Neural cell (in vitro differentiated cells): ENCODE results near the gene COL4A4. TPM values are rescaled to one million over a fixed set of nuclear protein-coding genes. Genes with fewer than 3 reads are reported as not detected.

ENCODE experiments used
- H2AFZ ChIP-seq: fragments of 200-600, 300-800 bp; sonication (generic), shearing (Covaris generic); 2 replicates; pipeline ENCODE4 v1.6.0; 2014; ENCODE audit warnings: low read depth, mild to moderate bottlenecking, antibody characterized with exemption, low read length, moderate library complexity
- H3F3A ChIP-seq: fragments of 200-600 bp; shearing (Covaris generic); 2 replicates; pipeline ENCODE4 v1.6.1; 2016; ENCODE audit warnings: mild to moderate bottlenecking, moderate library complexity, mixed read lengths, antibody characterized with exemption, low read length; ENCODE audit not compliant: insufficient read depth, poor library complexity, severe bottlenecking
- H3K27ac ChIP-seq: fragments of 200-600, 300-800 bp; sonication (generic), shearing (Covaris generic); 2 replicates; pipeline ENCODE4 v1.5.1; 2014; ENCODE audit warnings: mild to moderate bottlenecking, low read length, moderate library complexity
- H3K27me3 ChIP-seq: fragments of 300-800, 200-600 bp; sonication (generic), shearing (Covaris generic); 2 replicates; pipeline ENCODE4 v1.6.0; 2014; ENCODE audit warnings: mild to moderate bottlenecking, low read depth, low read length, moderate library complexity; ENCODE audit not compliant: insufficient read depth
- H3K36me3 ChIP-seq: fragments of 300-800, 200-600 bp; sonication (generic), shearing (Covaris generic); 2 replicates; pipeline ENCODE4 v1.5.1; 2014; ENCODE audit warnings: mild to moderate bottlenecking, antibody characterized with exemption, low read length, moderate library complexity; ENCODE audit not compliant: insufficient read depth
- H3K4me2 ChIP-seq: fragments of 300-800, 200-600 bp; sonication (generic), shearing (Covaris generic); 2 replicates; pipeline ENCODE4 v1.6.0; 2014; ENCODE audit warnings: mild to moderate bottlenecking, low read length
- H3K4me3 ChIP-seq: fragments of 300-800, 200-600 bp; sonication (generic), shearing (Covaris generic); 2 replicates; pipeline ENCODE4 v1.5.1; 2014; ENCODE audit warnings: mild to moderate bottlenecking, low read length, moderate library complexity
- H3K79me2 ChIP-seq: fragments of 200-600 bp; shearing (Covaris generic); replicated peaks from 2 replicates; pipeline ENCODE4 v1.6.0; 2014; ENCODE audit warnings: mild to moderate bottlenecking, low read length, moderate library complexity; ENCODE audit not compliant: insufficient read depth
- H3K9ac ChIP-seq: fragments of 300-800, 200-600 bp; sonication (generic), shearing (Covaris generic); 2 replicates; pipeline ENCODE4 v1.6.1; 2016; ENCODE audit warnings: mild to moderate bottlenecking, low read length, mixed read lengths
- H3K9me2 ChIP-seq: fragments of 200-600 bp; shearing (Covaris generic); 2 replicates; pipeline ENCODE4 v1.6.1; 2016; ENCODE audit warnings: mild to moderate bottlenecking, low read length, mixed read lengths; ENCODE audit not compliant: insufficient read depth
- H3K9me3 ChIP-seq: fragments of 200-600, 300-800 bp; sonication (generic), shearing (Covaris generic); 2 replicates; pipeline ENCODE4 v1.6.1; 2016; ENCODE audit warnings: mild to moderate bottlenecking, mixed run types, low read length, moderate library complexity, mixed read lengths
- H4K20me1 ChIP-seq: fragments of 200-600 bp; shearing (Covaris generic); 2 replicates; pipeline ENCODE4 v1.6.1; 2016; ENCODE audit warnings: mild to moderate bottlenecking, mixed run types; ENCODE audit not compliant: insufficient read depth
- EP300 ChIP-seq: fragments of 450-650 bp; conservative IDR thresholded peaks from 2 replicates; pipeline ENCODE4 v1.6.1; 2014; ENCODE audit warnings: antibody characterized with exemption, mild to moderate bottlenecking, moderate library complexity; ENCODE audit not compliant: poor library complexity, severe bottlenecking
- EZH2 ChIP-seq: fragments of 200-600, 300-800 bp; shearing (Covaris generic), sonication (generic); IDR thresholded peaks from 2 replicates; pipeline ENCODE4 v1.6.1; 2014; ENCODE audit warnings: antibody characterized with exemption, low read length, borderline replicate concordance, mild to moderate bottlenecking; ENCODE audit not compliant: insufficient read depth, poor library complexity, severe bottlenecking
- MXI1 ChIP-seq: fragments of 450-650 bp; conservative IDR thresholded peaks from 2 replicates; pipeline ENCODE4 v1.6.1; 2014; ENCODE audit warnings: antibody characterized with exemption, mild to moderate bottlenecking; ENCODE audit not compliant: poor library complexity, severe bottlenecking
- POLR2AphosphoS5 ChIP-seq: IDR thresholded peaks from 2 replicates; pipeline ENCODE4 v1.6.1; 2012
- RAD21 ChIP-seq: fragments of 450-650 bp; conservative IDR thresholded peaks from 2 replicates; pipeline ENCODE4 v1.6.1; 2014; ENCODE audit warnings: antibody characterized with exemption, mild to moderate bottlenecking, moderate library complexity
- SMC3 ChIP-seq: fragments of 450-650 bp; conservative IDR thresholded peaks from 2 replicates; pipeline ENCODE4 v1.6.1; 2014; ENCODE audit warnings: antibody characterized with exemption, mild to moderate bottlenecking, moderate library complexity; ENCODE audit not compliant: poor library complexity
- TAF1 ChIP-seq: IDR thresholded peaks from 2 replicates; pipeline ENCODE4 v1.6.1; 2012; ENCODE audit warnings: low read depth
- polyA plus RNA-seq: library from polyadenylated mRNA; depleted of rRNA; stranded (reverse); fragments of >200 nt; gene quantifications from 2 replicates; pipeline ENCODE4 v1.2.3, GENCODE V29; 2014
- small RNA-seq, 3 experiments: library from RNA; depleted of rRNA; stranded (forward); fragments of <200 nt; gene quantifications; one replicate each; pipeline ENCODE3, GENCODE V24; 2012
- TF ChIP-seq, protein P1 (sequence below): fragments of 450-650 bp; IDR thresholded peaks from 2 replicates; pipeline ENCODE4 v1.5.1; 2014; ENCODE audit warnings: antibody characterized with exemption, mild to moderate bottlenecking, moderate library complexity; ENCODE audit not compliant: poor library complexity, severe bottlenecking
- TF ChIP-seq, protein P2 (sequence below): IDR thresholded peaks from 2 replicates; pipeline ENCODE4 v1.6.1; 2012; ENCODE audit warnings: borderline replicate concordance

The COL4A4 gene
- polyA plus RNA-seq, 1 donor from 2014 or later: 0.35 TPM

DNA sequence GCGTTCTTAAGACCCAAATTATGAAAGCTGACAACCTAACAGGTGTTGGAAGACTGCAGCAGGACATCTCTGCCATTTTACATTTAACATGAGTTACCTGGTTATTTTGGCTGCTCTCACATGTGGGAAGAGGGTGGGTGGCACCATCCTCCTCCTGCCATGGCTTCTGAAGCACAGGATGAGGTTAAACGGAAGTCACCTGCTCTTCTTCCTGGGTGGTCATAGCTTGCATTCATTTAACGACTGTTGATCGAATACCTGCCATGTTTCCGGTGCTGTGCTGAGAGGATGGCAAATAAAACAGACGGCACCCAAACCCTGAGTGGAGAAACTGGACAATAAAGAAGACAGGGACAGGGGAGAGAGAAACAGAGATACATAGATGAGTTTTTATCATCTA, 210.2 kb downstream of the COL4A4 start:
- TF ChIP-seq MXI1 (no peak), TAF1 (no peak), SMC3 (no peak)
- H4K20me1 ChIP-seq: no peaks in the 10 kb centered on the region
- no peak overlapping the region for H3K9ac ChIP-seq
- H3K27me3 ChIP-seq: no peaks in the 10 kb centered on the region
- H3K27ac ChIP-seq: no peak overlapping the region
- no peak overlapping the region for H3K4me2 ChIP-seq
- H3K79me2 ChIP-seq: no peaks in the 10 kb centered on the region
- no peaks in the 10 kb centered on the region for H3K9me2 ChIP-seq
- H3K4me3 ChIP-seq: no peak overlapping the region
- no peak overlapping the region for H2AFZ ChIP-seq
- no peaks in the 10 kb centered on the region for H3F3A ChIP-seq
- no peaks in the 10 kb centered on the region for H3K36me3 ChIP-seq
- H3K9me3 ChIP-seq: no peaks in the 10 kb centered on the region

DNA sequence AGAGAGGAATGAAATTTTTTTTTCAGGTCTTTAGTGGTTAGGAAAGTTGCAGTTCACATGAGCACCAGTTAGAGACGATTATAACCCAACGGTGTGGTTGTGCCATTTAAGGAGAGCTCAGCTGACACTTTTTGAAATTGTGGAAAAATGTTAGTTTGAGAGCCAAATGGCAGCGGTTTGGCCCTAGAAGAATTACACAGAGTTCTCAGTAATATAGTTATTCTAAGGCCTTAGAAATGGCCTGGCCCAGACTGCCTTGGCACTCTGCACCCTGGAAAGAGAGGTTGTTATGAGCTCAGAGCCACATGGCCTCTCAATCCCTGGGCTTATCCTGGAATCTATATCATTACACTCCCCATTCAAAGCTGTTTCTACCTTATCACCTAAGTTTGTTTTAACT, 210.8 kb downstream of the COL4A4 start:
- no peaks in the 10 kb centered on the region for H4K20me1 ChIP-seq
- H3K27me3 ChIP-seq: no peaks in the 10 kb centered on the region
- no peaks in the 10 kb centered on the region for H3K36me3 ChIP-seq
- H3F3A ChIP-seq: no peaks in the 10 kb centered on the region
- H3K4me2 ChIP-seq: no peak overlapping the region
- H3K79me2 ChIP-seq: no peaks in the 10 kb centered on the region
- H3K9ac ChIP-seq: no peak overlapping the region
- H3K9me3 ChIP-seq: no peaks in the 10 kb centered on the region
- no peak overlapping the region for H3K27ac ChIP-seq
- H3K4me3 ChIP-seq: no peak overlapping the region
- H2AFZ ChIP-seq: no peak overlapping the region
- H3K9me2 ChIP-seq: no peaks in the 10 kb centered on the region
- TF ChIP-seq MXI1 (no peak), EZH2 (no peak), EP300 (no peak), SMC3 (no peak), RAD21 (no peak), POLR2AphosphoS5 (no peak), TAF1 (no peak)
- TF ChIP-seq, protein P1, sequence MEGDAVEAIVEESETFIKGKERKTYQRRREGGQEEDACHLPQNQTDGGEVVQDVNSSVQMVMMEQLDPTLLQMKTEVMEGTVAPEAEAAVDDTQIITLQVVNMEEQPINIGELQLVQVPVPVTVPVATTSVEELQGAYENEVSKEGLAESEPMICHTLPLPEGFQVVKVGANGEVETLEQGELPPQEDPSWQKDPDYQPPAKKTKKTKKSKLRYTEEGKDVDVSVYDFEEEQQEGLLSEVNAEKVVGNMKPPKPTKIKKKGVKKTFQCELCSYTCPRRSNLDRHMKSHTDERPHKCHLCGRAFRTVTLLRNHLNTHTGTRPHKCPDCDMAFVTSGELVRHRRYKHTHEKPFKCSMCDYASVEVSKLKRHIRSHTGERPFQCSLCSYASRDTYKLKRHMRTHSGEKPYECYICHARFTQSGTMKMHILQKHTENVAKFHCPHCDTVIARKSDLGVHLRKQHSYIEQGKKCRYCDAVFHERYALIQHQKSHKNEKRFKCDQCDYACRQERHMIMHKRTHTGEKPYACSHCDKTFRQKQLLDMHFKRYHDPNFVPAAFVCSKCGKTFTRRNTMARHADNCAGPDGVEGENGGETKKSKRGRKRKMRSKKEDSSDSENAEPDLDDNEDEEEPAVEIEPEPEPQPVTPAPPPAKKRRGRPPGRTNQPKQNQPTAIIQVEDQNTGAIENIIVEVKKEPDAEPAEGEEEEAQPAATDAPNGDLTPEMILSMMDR: no peak
- TF ChIP-seq, protein P2, sequence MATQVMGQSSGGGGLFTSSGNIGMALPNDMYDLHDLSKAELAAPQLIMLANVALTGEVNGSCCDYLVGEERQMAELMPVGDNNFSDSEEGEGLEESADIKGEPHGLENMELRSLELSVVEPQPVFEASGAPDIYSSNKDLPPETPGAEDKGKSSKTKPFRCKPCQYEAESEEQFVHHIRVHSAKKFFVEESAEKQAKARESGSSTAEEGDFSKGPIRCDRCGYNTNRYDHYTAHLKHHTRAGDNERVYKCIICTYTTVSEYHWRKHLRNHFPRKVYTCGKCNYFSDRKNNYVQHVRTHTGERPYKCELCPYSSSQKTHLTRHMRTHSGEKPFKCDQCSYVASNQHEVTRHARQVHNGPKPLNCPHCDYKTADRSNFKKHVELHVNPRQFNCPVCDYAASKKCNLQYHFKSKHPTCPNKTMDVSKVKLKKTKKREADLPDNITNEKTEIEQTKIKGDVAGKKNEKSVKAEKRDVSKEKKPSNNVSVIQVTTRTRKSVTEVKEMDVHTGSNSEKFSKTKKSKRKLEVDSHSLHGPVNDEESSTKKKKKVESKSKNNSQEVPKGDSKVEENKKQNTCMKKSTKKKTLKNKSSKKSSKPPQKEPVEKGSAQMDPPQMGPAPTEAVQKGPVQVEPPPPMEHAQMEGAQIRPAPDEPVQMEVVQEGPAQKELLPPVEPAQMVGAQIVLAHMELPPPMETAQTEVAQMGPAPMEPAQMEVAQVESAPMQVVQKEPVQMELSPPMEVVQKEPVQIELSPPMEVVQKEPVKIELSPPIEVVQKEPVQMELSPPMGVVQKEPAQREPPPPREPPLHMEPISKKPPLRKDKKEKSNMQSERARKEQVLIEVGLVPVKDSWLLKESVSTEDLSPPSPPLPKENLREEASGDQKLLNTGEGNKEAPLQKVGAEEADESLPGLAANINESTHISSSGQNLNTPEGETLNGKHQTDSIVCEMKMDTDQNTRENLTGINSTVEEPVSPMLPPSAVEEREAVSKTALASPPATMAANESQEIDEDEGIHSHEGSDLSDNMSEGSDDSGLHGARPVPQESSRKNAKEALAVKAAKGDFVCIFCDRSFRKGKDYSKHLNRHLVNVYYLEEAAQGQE: no peak

Small RNA genes lying within 50 kb of the gene (small RNA-seq; reads per million reads assigned to genes)
- 0 to 1.5 (median 0) reads per million in 3 experiments for gene RF00554

Other genes with a start within 250 kb of the COL4A4 start
- gene COL4A3, start 419 bp upstream of the COL4A4 start, polyA plus RNA-seq: 0.08 and 0.10 TPM in 2 replicates
- gene MFF, start 161.0 kb upstream of the COL4A4 start, polyA plus RNA-seq: 175 and 192 TPM in 2 replicates
- gene TM4SF20, start 215.1 kb upstream of the COL4A4 start, polyA plus RNA-seq: not detected in 2 replicates
- not detected in 2 replicates for gene SCYGR1, start 223.7 kb upstream of the COL4A4 start, polyA plus RNA-seq